HCT116 (cell line): ENCODE data around the gene OR6A2. TPM values are rescaled to one million over a fixed set of nuclear protein-coding genes. Genes with fewer than 3 reads are reported as not detected.

Experiments used
- ATAC-seq: fragments of 200-7000 bp; cut with Tn5 transposase; 2 replicates; pipeline ENCODE4 v1.9.1; 2020; ENCODE audit warnings: mild to moderate bottlenecking, moderate library complexity
- BruUV-seq: library from RNA; stranded (reverse); fragments of 400-500 nt; replicated peaks from 2 replicates; lab custom pipeline; 2021; lab: Mats Ljungman, UMichigan
- CTCF ChIA-PET: fragments of 300-600 bp; sonication (Branson Sonifier 250); formaldehyde crosslinking; loops from one replicate; lab custom pipeline; 2021; ENCODE audit warnings: antibody characterized with exemption; lab: Charles Lee
- POLR2A ChIA-PET: fragments of 300-600, 350-600 bp; sonication (Branson Sonifier 250); formaldehyde crosslinking; loops from one replicate; lab custom pipeline; 2021; ENCODE audit warnings: antibody characterized with exemption; lab: Charles Lee
- RAD21 ChIA-PET, 2 experiments: fragments of 300-600 bp; sonication (Branson Sonifier 250); formaldehyde crosslinking; loops; one replicate each; lab custom pipeline; 2023; ENCODE audit warnings: low total read pairs in 2 of 2; ENCODE audit not compliant: uncharacterized antibody in 2 of 2, unreplicated experiment in 2 of 2, low non-redundant PET in 1 of 2; lab: Charles Lee
- DNase-seq: peaks from one replicate; pipeline ENCODE4 v3.0.0-alpha.2; 2010; ENCODE audit warnings: low read depth, low spot score
- H2AFZ ChIP-seq: fragments of 200-600 bp; shearing (Covaris generic), sonication (generic); 2 replicates; pipeline ENCODE4 v1.6.1; 2017; ENCODE audit warnings: low read depth, mixed run types, mixed read lengths, antibody characterized with exemption, low read length; ENCODE audit not compliant: poor library complexity, severe bottlenecking
- H3K27ac ChIP-seq: 2 replicates; pipeline ENCODE4 v1.5.1; 2012; ENCODE audit warnings: low read depth, low read length
- H3K27me3 ChIP-seq: fragments of 200-600 bp; sonication (generic); 2 replicates; pipeline ENCODE4 v1.6.1; 2016; ENCODE audit warnings: mixed run types, low read length, mixed read lengths; ENCODE audit not compliant: insufficient read depth
- H3K36me3 ChIP-seq, 2 experiments: fragments of 200-500 bp in 1 of 2; fragments of 200-600 bp in 1 of 2; sonication (Bioruptor generic) in 1 of 2; sonication (generic) in 1 of 2; 2 replicates each; pipeline versions ENCODE4 v1.5.1 to v1.6.1; 2014 to 2016; ENCODE audit warnings: low read length in 2 of 2, inconsistent platforms in 1 of 2, mixed read lengths in 1 of 2, mixed run types in 1 of 2; ENCODE audit not compliant: insufficient read depth in 2 of 2, control insufficient read depth in 1 of 2
- H3K4me1 ChIP-seq, 2 experiments: fragments of 200-600 bp in 1 of 2; sonication (generic) in 1 of 2; 2 replicates each; pipeline versions ENCODE4 v1.5.1 to v1.6.1; 2012 to 2017; ENCODE audit warnings: low read length in 2 of 2, inconsistent platforms in 1 of 2, mild to moderate bottlenecking in 1 of 2, mixed read lengths in 1 of 2, mixed run types in 1 of 2, moderate library complexity in 1 of 2; ENCODE audit not compliant: insufficient read depth in 2 of 2, control insufficient read depth in 1 of 2
- H3K4me2 ChIP-seq: fragments of 200-600 bp; sonication (generic); 2 replicates; pipeline ENCODE4 v1.6.1; 2017; ENCODE audit warnings: mixed run types, low read length, mixed read lengths
- H3K4me3 ChIP-seq, 2 experiments: fragments of 200-600 bp in 1 of 2; sonication (generic) in 1 of 2; replicated peaks in 1 of 2; 2 replicates each; pipeline ENCODE4 v1.5.1; 2011 to 2016; ENCODE audit warnings: low read length in 2 of 2, control low read depth in 1 of 2, low read depth in 1 of 2, mild to moderate bottlenecking in 1 of 2, mixed read lengths in 1 of 2, mixed run types in 1 of 2
- H3K79me2 ChIP-seq: fragments of 200-600 bp; sonication (generic); 2 replicates; pipeline ENCODE4 v1.6.1; 2017; ENCODE audit warnings: mild to moderate bottlenecking, mixed run types, low read length, moderate library complexity, mixed read lengths; ENCODE audit not compliant: insufficient read depth
- H3K9ac ChIP-seq: fragments of 200-600 bp; sonication (generic); 2 replicates; pipeline ENCODE4 v1.6.1; 2016; ENCODE audit warnings: low read length, mixed read lengths
- H3K9me2 ChIP-seq: fragments of 200-600 bp; sonication (generic), shearing (Covaris generic); 2 replicates; pipeline ENCODE4 v1.6.1; 2017; ENCODE audit warnings: mixed run types, mild to moderate bottlenecking, moderate library complexity; ENCODE audit not compliant: insufficient read depth
- H3K9me3 ChIP-seq, 2 experiments: fragments of 200-500 bp in 1 of 2; fragments of 200-600 bp in 1 of 2; sonication (Bioruptor generic) in 1 of 2; sonication (generic) in 1 of 2; 2 replicates each; pipeline ENCODE4 v1.6.1; 2014 to 2017; ENCODE audit warnings: low read length in 2 of 2, mixed read lengths in 2 of 2, inconsistent platforms in 1 of 2, low read depth in 1 of 2, mild to moderate bottlenecking in 1 of 2, mixed run types in 1 of 2, moderate library complexity in 1 of 2; ENCODE audit not compliant: control insufficient read depth in 1 of 2, insufficient read depth in 1 of 2
- H4K20me1 ChIP-seq: fragments of 200-600 bp; sonication (generic), shearing (Covaris generic); 2 replicates; pipeline ENCODE4 v1.6.1; 2017; ENCODE audit warnings: mixed run types, mild to moderate bottlenecking, moderate library complexity; ENCODE audit not compliant: insufficient read depth
- CBX3 ChIP-seq: IDR thresholded peaks from 2 replicates; pipeline ENCODE4 v1.6.1; 2012; ENCODE audit warnings: low read depth
- ELF1 ChIP-seq: IDR thresholded peaks from 2 replicates; pipeline ENCODE4 v1.6.1; 2012; ENCODE audit warnings: low read depth, borderline replicate concordance
- EZH2 ChIP-seq: fragments of 200-600 bp; sonication (generic); IDR thresholded peaks from 2 replicates; pipeline ENCODE4 v1.6.1; 2017; ENCODE audit warnings: antibody characterized with exemption, mixed run types
- EZH2phosphoT487 ChIP-seq: fragments of 200-600 bp; IDR thresholded peaks from 2 replicates; pipeline ENCODE4 v1.6.1; 2018; ENCODE audit warnings: antibody characterized with exemption, borderline replicate concordance
- FOSL1 ChIP-seq: IDR thresholded peaks from 2 replicates; pipeline ENCODE4 v1.6.1; 2012; ENCODE audit warnings: low read depth
- JUND ChIP-seq: IDR thresholded peaks from 2 replicates; pipeline ENCODE4 v1.6.1; 2012
- POLR2A ChIP-seq: IDR thresholded peaks from 2 replicates; pipeline ENCODE4 v1.7.0; 2011; ENCODE audit warnings: borderline replicate concordance; ENCODE audit not compliant: insufficient read depth, insufficient read length; ENCODE audit errors: extremely low read depth
- RAD21 ChIP-seq: IDR thresholded peaks from 2 replicates; pipeline ENCODE4 v1.6.1; 2012; ENCODE audit warnings: low read depth, mild to moderate bottlenecking
- SIN3A ChIP-seq: IDR thresholded peaks from 2 replicates; pipeline ENCODE4 v1.6.1; 2012; ENCODE audit warnings: low read depth
- SRF ChIP-seq: IDR thresholded peaks from 2 replicates; pipeline ENCODE4 v1.6.1; 2012; ENCODE audit warnings: low read depth
- TCF7L2 ChIP-seq: IDR thresholded peaks from 2 replicates; pipeline ENCODE4 v1.7.0; 2011; ENCODE audit warnings: borderline replicate concordance, inconsistent platforms; ENCODE audit not compliant: insufficient read depth, insufficient read length; ENCODE audit errors: extremely low read depth
- YY1 ChIP-seq: IDR thresholded peaks from 2 replicates; pipeline ENCODE4 v1.6.1; 2011; ENCODE audit warnings: low read length, low read depth, moderate library complexity, mild to moderate bottlenecking; ENCODE audit not compliant: insufficient replicate concordance; ENCODE audit errors: extremely low read depth
- intact Hi-C: fragments of 100-400 bp; cut with micrococcal nuclease; formaldehyde crosslinking; loops from 2 replicates; pipeline ENCODE4 v1.10.0; 2022
- total RNA-seq: library from RNA; stranded (reverse); gene quantifications from one replicate; pipeline ENCODE4 v1.2.1, GENCODE V29; 2021; ENCODE audit not compliant: unreplicated experiment
- TF ChIP-seq, protein P1 (sequence below): IDR thresholded peaks from 2 replicates; pipeline ENCODE4 v1.6.1; 2012; ENCODE audit warnings: low read depth
- TF ChIP-seq, protein P2 (sequence below), 3 experiments: fragments of 200-600 bp in 1 of 3; sonication (generic) in 1 of 3; IDR thresholded peaks in 2 of 3; conservative IDR thresholded peaks in 1 of 3; 2 replicates each; pipeline ENCODE4 v1.5.1; 2012 to 2017; ENCODE audit warnings: low read depth in 2 of 3, low read length in 2 of 3, antibody characterized with exemption in 1 of 3, borderline replicate concordance in 1 of 3, control low read depth in 1 of 3, mild to moderate bottlenecking in 1 of 3, mixed read lengths in 1 of 3, mixed run types in 1 of 3, moderate library complexity in 1 of 3; ENCODE audit not compliant: insufficient read depth in 1 of 3
- TF ChIP-seq, protein P3 (sequence below): IDR thresholded peaks from 2 replicates; pipeline ENCODE4 v1.6.1; 2012

The OR6A2 gene
- total RNA-seq, 1 experiment from 2014 or later = 0.22 TPM

DNA sequence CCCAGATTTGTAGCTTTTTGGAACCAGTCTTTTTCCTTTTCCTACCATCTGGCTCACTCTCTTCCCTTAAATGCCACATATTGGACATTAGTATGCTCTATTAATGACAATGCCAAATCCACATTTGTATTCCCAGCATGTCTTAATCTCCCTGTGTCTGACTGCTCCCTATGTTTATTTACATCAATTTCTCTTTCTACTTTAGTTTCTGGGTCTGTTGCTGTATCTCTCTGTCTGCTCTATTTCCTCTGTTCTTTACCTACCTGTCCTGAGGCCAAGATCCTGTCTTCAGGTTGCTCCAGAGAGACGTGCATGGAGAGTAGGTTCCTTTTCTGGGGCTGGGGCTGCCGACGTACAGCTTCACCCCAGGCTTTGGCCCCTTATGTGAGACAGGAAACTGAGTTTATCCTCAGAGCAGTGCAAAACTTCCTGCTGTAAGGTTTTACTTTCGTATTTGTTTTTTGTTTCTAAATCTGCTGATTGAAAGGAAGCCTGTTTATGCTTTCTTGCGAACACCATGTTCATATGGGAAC lies 53.3 kb downstream of the OR6A2 start:
- peaks cover 84% of the 10 kb centered on the region for H3K27me3 ChIP-seq
- H3K9me2 ChIP-seq = no peaks in the 10 kb centered on the region
- no peaks in the 10 kb centered on the region for H3K9me3 ChIP-seq
- no TSS peak for BruUV-seq
- no peak overlapping the region for H3K27ac ChIP-seq
- no peak for ATAC-seq
- ChIA-PET POLR2A (no interaction called here), CTCF (interaction anchor here (1.7 kb wide), 1 partner anchor 10 kb away, joined by 18 read pairs; no protein-coding TSS in a partner anchor)
- no peaks in the 10 kb centered on the region for H3K36me3 ChIP-seq
- H3K4me2 ChIP-seq = no peak overlapping the region
- no peaks in the 10 kb centered on the region for H4K20me1 ChIP-seq
- H3K79me2 ChIP-seq = no peaks in the 10 kb centered on the region
- no peak overlapping the region for H3K4me3 ChIP-seq
- TF ChIP-seq YY1 = no peak
- no peak for TF ChIP-seq POLR2A
- TF ChIP-seq, protein P1, sequence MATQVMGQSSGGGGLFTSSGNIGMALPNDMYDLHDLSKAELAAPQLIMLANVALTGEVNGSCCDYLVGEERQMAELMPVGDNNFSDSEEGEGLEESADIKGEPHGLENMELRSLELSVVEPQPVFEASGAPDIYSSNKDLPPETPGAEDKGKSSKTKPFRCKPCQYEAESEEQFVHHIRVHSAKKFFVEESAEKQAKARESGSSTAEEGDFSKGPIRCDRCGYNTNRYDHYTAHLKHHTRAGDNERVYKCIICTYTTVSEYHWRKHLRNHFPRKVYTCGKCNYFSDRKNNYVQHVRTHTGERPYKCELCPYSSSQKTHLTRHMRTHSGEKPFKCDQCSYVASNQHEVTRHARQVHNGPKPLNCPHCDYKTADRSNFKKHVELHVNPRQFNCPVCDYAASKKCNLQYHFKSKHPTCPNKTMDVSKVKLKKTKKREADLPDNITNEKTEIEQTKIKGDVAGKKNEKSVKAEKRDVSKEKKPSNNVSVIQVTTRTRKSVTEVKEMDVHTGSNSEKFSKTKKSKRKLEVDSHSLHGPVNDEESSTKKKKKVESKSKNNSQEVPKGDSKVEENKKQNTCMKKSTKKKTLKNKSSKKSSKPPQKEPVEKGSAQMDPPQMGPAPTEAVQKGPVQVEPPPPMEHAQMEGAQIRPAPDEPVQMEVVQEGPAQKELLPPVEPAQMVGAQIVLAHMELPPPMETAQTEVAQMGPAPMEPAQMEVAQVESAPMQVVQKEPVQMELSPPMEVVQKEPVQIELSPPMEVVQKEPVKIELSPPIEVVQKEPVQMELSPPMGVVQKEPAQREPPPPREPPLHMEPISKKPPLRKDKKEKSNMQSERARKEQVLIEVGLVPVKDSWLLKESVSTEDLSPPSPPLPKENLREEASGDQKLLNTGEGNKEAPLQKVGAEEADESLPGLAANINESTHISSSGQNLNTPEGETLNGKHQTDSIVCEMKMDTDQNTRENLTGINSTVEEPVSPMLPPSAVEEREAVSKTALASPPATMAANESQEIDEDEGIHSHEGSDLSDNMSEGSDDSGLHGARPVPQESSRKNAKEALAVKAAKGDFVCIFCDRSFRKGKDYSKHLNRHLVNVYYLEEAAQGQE = no peak
- no peak for TF ChIP-seq CBX3
- TF ChIP-seq FOSL1 = no peak
- TF ChIP-seq ELF1 = no peak
- TF ChIP-seq SIN3A = no peak
- TF ChIP-seq, protein P2, sequence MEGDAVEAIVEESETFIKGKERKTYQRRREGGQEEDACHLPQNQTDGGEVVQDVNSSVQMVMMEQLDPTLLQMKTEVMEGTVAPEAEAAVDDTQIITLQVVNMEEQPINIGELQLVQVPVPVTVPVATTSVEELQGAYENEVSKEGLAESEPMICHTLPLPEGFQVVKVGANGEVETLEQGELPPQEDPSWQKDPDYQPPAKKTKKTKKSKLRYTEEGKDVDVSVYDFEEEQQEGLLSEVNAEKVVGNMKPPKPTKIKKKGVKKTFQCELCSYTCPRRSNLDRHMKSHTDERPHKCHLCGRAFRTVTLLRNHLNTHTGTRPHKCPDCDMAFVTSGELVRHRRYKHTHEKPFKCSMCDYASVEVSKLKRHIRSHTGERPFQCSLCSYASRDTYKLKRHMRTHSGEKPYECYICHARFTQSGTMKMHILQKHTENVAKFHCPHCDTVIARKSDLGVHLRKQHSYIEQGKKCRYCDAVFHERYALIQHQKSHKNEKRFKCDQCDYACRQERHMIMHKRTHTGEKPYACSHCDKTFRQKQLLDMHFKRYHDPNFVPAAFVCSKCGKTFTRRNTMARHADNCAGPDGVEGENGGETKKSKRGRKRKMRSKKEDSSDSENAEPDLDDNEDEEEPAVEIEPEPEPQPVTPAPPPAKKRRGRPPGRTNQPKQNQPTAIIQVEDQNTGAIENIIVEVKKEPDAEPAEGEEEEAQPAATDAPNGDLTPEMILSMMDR (IDR thresholded peaks at IDR 0.05 in 2 of 3, conservative IDR thresholded peaks at IDR 0.05 in 1 of 3; ENCODE audit: borderline replicate concordance in 1 of 3, insufficient read depth in 1 of 3, low read depth in 2 of 3, low read length in 2 of 3) = no peak
- no peak for TF ChIP-seq EZH2
- TF ChIP-seq TCF7L2 = no peak
- TF ChIP-seq, protein P3, sequence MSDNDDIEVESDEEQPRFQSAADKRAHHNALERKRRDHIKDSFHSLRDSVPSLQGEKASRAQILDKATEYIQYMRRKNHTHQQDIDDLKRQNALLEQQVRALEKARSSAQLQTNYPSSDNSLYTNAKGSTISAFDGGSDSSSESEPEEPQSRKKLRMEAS = no peak
- TF ChIP-seq EZH2phosphoT487 = no peak
- TF ChIP-seq JUND = no peak
- TF ChIP-seq SRF = no peak
- TF ChIP-seq RAD21 = no peak
- TF ChIP-seq, all 23 proteins: peak for 0
- H3K9ac ChIP-seq = no peak overlapping the region
- DNase-seq = no peak
- H3K4me1 ChIP-seq = no peaks in the 10 kb centered on the region
- RAD21 ChIA-PET = no interaction called here
- intact Hi-C loops = no loop called here
- H2AFZ ChIP-seq = no peak overlapping the region
